ENCODE measurements around the gene SLAMF9. TPM values are rescaled to one million over a fixed set of nuclear protein-coding genes. Genes with fewer than 3 reads are reported as not detected.

Gene SLAMF9
- not detected for total RNA-seq

GRCh38 chr1:159953536-159954515 is at the start of gene SLAMF9:
Gene SLAMF9 (minus strand): TSS chr1:159954237. CDS start chr1:159954137, 100 bp downstream.
- FAIRE-seq (no peak), DNase-seq (ENCODE audit: low spot score in 2 of 2) (no peak)

DNA sequence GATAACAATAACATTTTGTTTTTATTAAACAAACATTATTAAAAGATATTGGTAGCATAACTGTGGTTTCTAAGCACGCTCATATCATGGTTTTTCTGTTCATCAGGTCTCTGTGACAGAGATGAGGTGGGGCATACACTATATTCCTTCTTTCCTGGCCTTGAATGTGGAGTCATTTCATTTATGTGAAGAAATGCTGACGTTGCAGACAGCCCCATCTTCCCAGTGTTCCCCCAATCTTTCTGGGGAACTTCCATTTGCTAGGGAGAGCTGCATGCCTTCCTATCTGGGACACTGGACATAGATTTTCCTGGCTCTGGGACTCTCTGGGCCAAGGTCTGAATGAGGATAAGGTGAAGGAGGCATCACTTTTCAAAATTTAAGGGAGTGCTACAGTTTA is 47.4 kb upstream of the SLAMF9 start:
- FAIRE-seq (no peak), DNase-seq (ENCODE audit: low spot score in 2 of 2) (no peak)

GRCh38 chr1:159999204-159999603 is 45.2 kb upstream of the SLAMF9 start:
- FAIRE-seq: no peak

GRCh38 chr1:159996653-159997052 is 42.6 kb upstream of the SLAMF9 start:
- FAIRE-seq: no peak
- DNase-seq (ENCODE audit: low spot score in 2 of 2): no peak

More at GRCh38 chr1:159999204-159999603, 45.2 kb upstream of the SLAMF9 start:
- no peak for DNase-seq (ENCODE audit: low spot score in 2 of 2)

- FAIRE-seq (no peak), DNase-seq (ENCODE audit: low spot score in 2 of 2) (no peak)
These were observed 40.9 kb upstream of the SLAMF9 start for GRCh38 chr1:159994896-159995295.

- no peak for FAIRE-seq
- no peak for DNase-seq (ENCODE audit: low spot score in 2 of 2)
These were observed 39.9 kb upstream of the SLAMF9 start for GRCh38 chr1:159993911-159994310.

GRCh38 chr1:159992161-159992560 is 38.1 kb upstream of the SLAMF9 start:
- FAIRE-seq: no peak
- no peak for DNase-seq (ENCODE audit: low spot score in 2 of 2)

DNA sequence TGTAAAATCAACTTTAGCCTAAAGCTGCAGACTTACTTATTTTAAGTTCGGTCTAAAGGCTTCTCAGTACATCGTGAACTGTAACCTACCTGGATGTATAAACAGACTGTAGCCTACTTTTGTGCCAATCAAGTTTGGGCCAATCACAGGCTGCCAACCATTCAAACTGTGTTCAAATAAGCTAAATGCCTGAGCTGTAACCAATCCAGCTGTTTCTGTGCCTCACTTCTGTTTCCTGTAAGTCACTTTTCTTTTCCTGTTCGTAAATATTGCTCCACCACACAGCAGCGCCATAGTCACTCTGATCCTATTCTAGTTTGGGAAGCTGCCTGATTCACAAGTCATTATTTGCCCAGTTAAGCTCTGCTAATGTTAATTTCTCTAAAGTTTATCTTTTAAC is 37.5 kb upstream of the SLAMF9 start:
- DNase-seq (ENCODE audit: low spot score in 2 of 2) (no peak), FAIRE-seq (no peak)

DNA sequence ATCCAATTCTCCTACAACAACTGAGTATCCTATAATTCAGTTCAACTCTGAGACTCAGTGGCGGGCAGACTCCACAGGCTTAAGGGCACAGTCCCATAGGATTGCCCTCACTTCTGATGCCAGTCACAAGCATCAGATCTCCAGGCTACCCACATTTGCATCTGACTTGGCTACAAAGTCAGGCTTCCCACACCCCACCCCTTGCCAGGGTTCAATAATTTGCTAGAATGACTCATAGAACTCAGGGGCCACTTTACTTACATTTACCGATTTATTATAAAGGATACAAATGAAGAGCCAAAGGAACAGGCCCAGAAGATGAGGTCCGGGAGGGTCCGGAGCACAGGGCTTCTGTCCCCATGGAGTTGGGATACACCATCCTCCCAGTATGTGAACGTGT is 36.0 kb upstream of the SLAMF9 start:
- no peak for FAIRE-seq
- DNase-seq (ENCODE audit: low spot score in 2 of 2): no peak

DNA sequence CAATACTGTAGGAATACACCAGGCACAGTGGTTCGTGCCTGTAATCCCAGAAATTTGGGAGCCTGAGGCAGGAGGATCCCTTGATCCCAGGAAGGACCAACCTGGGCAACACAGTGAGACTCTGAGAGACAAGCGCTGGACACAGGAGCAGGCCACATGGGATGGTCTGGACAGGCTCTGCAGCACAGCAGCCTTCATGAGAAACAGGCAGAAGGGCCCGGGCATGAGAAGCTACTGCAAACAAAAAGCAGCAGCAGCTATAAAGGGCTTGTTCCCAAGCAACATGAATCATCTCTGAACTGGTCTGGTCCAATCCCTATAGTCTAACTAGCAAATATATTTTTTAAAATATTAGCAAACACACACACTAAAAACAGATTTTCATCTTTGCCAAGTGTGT is 35.5 kb upstream of the SLAMF9 start:
- FAIRE-seq (no peak), DNase-seq (ENCODE audit: low spot score in 2 of 2) (no peak)

GRCh38 chr1:159988006-159988405 is 34.0 kb upstream of the SLAMF9 start:
- FAIRE-seq: no peak
- no peak for DNase-seq (ENCODE audit: low spot score in 2 of 2)

GRCh38 chr1:159987186-159987585 is 33.1 kb upstream of the SLAMF9 start:
- DNase-seq (ENCODE audit: low spot score in 2 of 2) (no peak), FAIRE-seq (no peak)

GRCh38 chr1:159986531-159986930 is 32.5 kb upstream of the SLAMF9 start:
- DNase-seq (ENCODE audit: low spot score in 2 of 2) (no peak), FAIRE-seq (no peak)

DNA sequence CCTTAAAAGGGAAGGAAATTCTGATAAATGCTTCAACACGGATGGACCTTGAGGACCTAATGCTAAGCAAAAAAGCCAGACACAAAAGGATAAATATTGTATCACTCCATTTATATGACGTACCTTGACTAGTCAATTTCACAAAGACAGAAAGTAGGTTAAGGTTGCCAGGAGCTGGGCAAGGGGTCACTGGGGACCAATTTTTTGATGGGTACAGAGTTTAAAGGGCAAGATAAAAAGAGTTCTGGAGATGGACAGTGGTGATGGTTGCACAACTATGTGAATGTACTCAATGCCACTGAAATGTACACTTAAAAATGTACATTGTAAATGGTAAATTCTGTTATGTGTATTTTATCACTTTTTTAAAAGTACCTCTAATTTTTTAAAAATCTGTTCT is 32.1 kb upstream of the SLAMF9 start:
- DNase-seq (ENCODE audit: low spot score in 2 of 2) (no peak), FAIRE-seq (no peak)

- no peak for DNase-seq (ENCODE audit: low spot score in 2 of 2)
- FAIRE-seq: no peak
These were observed 31.4 kb upstream of the SLAMF9 start for GRCh38 chr1:159985473-159985872.

- FAIRE-seq (no peak), DNase-seq (ENCODE audit: low spot score in 2 of 2) (no peak)
These were observed 29.6 kb upstream of the SLAMF9 start for GRCh38 chr1:159983681-159984080.

GRCh38 chr1:159982280-159982679 is 28.2 kb upstream of the SLAMF9 start:
- FAIRE-seq (no peak), DNase-seq (ENCODE audit: low spot score in 2 of 2) (no peak)

DNA sequence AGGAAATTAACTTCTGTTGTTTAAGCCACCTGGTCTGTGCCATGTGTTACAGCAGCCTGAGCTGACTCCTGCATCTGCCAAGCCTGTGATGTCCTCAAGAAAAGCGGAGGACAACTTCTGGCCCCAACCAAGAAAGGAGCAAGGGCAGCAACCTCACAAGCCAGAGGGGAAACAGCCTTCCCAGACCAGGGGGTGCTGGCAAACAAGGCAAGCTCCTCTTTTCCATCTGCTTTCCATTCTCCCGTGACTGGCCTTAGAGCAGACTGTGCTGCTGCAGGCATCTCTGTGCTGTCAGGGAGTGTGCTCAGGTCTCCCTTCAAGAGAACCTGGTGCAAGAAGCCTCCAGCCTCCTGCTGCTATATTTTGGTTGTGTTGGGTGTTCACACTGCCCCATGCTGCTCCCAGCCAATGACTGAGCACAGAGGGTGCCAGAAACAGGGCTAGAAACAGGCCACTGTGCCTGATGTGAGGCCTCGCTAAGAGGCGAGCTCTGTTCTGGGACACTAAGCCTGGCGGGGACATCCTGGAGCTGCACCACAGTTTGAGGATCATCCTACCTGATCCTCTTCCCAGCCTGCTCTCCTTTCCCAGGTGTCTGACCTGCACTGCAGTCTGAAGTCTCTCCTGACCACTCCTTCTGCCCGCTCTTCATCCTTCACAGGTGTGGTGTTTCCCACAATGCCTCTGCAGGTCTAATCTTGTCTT is 27.5 kb upstream of the SLAMF9 start:
- FAIRE-seq (no peak), DNase-seq (ENCODE audit: low spot score in 2 of 2) (no peak)

- no peak for FAIRE-seq
- no peak for DNase-seq (ENCODE audit: low spot score in 2 of 2)
These were observed 26.7 kb upstream of the SLAMF9 start for GRCh38 chr1:159980786-159981185.

DNA sequence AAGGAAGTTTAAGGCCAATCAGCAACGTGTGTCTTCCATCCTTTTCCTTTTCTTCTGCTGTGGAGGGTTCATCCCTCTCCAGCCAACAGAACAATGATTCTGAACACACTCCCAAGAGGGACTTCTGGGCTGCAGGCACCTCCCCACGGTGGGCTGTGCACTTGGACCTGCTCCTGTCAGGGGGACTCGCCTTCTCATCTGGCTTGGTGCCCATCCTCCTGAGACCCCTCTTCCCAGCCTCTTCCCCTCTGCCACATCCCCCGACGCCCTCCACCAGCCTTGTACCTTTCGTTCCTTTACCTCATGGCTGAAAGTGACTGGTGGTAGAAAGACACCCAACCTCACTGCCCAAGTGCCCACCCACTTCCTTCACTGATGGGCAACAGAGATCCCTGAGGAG is 26.0 kb upstream of the SLAMF9 start:
- no peak for FAIRE-seq
- DNase-seq (ENCODE audit: low spot score in 2 of 2): no peak

GRCh38 chr1:159979257-159979656 is 25.2 kb upstream of the SLAMF9 start:
- no peak for FAIRE-seq
- DNase-seq (ENCODE audit: low spot score in 2 of 2): no peak

DNA sequence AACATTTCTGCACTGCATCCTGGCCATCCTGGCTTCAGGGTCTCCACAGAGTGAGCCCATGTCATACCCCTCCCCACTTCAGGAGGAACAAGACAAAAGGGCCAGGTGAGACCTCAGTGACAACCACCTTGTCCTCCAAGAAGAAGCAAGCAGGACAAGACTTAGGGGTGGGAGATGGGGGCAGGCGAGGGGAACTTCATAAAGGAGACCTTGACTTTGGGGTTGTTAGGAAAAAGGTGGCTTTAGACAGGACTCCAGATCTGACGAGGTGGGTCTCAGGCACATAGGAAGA is 24.0 kb upstream of the SLAMF9 start:
- no peak for FAIRE-seq

More for the DNA sequence above, 24.0 kb upstream of the SLAMF9 start:
- no peak for DNase-seq (ENCODE audit: low spot score in 2 of 2)

Measured in frontal cortex (tissue), 4 donors.